GM03348 (cell line): ENCODE measurements around the gene CLEC1A.

Source experiments
- DNase-seq: peaks from one replicate; pipeline ENCODE4 v3.0.0; 2012; ENCODE audit warnings: low spot score

The CLEC1A gene

DNA sequence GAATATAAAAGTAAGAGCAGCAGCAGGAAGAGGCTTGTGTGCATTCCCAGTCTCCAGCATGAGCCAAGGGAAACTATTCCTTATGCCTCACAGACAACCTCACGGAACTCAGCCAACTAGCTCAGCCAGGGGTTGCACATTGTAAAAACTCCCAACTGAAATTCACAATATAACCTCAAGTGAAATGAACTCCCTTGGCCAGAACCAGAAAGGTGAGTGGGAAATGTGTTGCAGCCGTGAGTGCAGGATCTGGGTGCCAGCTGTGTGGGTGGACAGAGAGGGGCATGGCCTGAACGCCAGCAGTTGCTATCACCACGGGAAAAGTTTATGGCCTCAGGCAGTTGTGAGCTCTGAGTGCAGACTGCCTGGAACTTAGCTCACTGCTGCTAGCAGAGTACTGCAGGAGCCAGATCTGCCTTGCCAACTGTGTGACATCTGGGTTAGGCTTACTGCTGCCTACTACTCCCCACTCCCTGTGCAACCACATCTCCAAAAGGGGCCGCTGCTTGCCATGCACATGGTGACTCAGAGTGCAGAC, 2.3 kb upstream of the CLEC1A start:
- peak; percentile 44 for DNase-seq

GRCh38 chr12:10097521-10097920, 1.3 kb downstream of the CLEC1A start:
- DNase-seq, result no peak

GRCh38 chr12:10095971-10096370, 2.8 kb downstream of the CLEC1A start:
- DNase-seq, result no peak

DNA sequence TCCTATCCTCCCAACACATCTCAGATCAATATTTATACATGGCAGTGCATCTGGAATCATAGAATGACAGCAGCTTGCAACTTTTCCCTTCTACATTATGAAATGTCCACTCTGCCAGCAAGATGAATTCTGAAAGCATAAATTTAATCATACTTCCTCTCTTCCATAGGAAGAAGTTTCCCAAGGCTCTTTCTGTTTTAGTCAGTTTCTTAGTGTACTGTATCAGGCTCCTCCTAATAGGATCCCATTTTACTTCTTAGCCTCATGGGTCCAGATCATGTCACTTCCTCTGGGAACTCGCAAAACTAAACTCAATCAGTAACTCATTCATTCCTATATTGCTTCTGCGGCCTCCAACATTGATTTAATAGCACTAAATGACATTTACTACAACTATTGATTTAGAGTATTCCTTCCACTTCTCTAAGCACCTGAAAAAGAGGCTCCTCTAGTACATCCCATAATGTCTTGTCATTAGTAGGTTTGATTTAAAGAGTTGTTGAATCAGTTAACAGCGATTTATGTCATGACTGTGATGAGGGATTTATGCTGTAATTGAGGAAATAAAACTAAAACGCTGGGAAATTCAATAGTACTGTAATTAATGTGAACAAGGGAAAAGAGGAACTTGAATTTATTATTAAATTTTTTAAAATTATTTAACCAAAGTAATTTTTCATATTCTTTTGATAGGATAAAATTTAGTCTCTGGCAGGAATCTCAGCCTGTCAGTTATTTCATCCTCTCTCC, 4.0 kb downstream of the CLEC1A start:
- no peak for DNase-seq

DNA sequence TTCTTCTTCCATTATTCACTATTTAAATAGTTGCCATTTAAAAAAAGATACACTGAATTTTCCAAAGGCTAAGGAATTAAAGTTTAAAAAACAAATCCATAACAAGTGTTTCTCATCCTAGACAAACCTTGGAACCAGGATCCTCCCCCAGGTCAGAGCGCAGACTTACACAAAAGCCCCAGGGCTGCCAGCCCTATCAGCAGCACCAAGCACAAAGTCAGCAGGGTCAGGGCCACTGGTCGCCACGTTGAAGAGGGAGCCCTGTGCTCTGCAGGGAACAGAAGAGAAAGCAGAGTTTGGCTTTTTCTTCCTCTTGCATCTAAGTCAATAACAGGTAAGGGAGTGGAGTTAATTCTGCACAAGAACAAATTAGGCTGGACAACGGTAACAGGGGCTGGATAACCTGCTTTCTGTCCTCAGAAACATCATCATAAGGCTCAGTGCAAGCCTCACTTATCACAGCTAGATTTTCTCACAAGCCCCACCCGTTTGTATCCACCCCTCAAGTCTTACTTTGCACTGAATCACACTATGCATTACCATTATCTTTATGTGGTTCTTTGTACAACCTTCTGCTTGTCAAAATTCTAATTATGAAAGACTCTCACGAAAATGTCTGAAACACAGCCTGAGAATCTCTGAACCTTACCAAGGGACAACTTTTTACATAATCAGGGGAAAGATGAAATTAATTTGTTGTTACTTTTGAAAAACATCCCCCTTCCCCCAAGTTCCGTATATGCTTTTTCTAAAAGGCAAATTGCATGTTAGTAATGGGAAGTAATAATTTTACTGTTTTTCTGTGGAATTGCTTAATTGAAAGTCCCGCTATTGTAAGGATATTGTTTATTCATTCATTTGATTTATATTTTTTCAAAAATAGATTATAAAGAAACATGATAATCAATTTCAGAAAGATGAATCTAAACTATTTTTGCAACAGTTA, 9.6 kb downstream of the CLEC1A start:
- no peak for DNase-seq

GRCh38 chr12:10088031-10088430, 10.8 kb downstream of the CLEC1A start:
- no peak for DNase-seq

DNA sequence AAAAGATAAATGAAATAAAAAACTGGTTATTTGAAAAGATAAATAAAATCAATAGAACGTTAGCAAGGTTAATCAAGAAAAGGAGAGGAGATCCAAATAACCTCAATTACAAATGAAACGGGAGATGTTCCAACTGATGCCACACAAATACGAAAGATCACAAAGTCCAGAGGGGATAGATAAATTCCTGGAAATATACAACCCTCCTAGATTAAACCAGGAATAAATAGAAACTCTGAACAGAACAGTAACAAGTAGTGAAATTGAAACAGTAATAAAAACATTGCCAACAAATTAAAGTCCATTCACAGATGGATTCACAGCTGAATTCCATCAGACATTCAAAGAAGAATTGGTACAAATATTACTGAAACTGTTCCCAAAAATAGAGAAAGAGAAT, 12.4 kb downstream of the CLEC1A start:
- no peak for DNase-seq

DNA sequence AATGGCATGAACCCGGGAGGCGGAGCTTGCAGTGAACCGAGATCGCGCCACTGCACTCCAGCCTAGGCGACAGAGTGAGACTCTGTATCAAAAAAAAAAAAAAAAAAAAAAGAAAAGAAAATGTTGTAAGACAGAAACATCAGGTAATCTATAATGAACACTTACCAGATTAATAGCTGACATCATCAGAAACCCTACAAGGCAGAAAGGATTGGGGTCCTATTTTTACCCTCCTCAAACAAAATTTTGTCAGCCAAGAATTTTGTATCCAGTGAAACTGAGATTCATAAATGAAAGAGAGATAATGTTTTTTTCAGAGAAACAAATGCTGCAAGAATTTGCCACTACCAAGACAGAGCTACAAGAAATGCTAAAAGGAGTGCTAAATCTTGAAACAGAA, 14.1 kb downstream of the CLEC1A start:
- no peak for DNase-seq

DNA sequence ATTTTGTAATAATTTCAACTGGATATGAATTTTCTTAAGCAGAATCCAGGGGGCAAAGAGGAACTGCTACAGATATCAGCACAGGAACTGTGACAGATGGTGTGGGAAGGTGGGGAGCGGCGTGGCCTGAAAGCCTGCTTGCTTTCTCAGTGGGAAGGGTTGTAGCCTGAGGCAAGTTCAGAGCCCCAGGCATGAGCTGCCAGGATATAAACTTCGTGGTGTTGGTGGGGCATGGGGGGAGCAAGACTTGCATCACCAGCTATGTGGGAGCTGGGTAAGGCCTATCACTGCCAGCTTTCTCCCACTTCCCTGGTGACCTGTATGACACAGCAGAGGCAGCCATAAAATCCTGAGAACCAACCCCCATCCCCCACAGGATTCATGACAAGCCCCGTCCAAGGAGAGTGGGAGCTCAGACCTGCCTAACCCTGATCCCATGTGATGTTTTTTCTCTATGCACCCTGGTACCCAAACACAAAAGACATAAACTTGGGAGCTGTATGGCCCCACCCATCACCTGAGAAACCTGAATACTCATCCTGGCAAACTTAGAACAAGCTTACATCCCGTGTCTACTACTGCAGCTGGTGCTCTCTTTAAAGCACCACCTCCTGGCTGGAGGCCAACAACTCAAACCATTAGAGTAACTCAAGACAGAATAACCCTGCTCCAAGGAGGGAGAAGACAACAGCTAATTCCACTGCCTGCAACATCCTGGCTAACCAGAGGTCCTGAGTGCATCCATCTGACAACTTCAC, 16.5 kb downstream of the CLEC1A start:
- no peak for DNase-seq

- DNase-seq, result no peak
These were observed 23.3 kb downstream of the CLEC1A start for GRCh38 chr12:10075451-10075850.

DNA sequence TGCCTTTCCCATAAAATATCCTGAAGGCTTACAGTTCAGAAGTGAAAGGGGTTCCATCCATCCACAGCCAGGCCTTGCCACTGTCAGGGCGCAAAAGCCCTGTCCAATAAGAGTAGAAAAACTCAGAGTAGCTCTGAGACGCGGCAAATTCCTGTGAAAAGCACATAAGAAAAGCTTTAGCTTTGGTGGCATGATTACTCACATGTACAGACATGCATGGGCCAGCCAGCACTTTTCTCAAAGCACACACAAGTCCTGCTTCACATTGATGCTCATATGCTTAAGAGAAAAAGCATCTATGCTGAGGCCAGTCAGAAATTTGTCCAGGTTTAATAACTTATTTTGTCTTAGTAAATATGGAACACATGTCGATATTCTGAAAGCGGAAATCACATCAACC, 25.5 kb downstream of the CLEC1A start:
- DNase-seq, result no peak

DNA sequence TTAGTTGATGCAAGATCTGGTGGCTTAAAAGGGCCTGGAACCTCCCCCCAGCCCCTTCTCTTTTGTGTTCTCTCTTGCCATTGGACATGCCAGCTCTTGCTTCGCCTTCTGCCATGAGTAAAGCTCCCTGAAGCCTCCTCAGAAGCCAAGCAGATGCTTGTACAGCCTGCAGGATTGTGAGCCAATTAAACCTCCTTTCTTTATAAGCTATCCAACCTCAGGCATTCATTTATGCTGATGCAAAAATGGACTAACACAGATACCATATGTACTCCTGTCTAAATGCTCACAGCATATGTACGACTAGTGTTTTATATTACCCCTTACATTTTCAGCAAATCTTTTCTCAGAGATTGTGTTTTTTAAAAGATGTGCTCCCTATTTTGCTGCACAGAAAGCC, 26.7 kb downstream of the CLEC1A start:
- no peak for DNase-seq

GRCh38 chr12:10070380-10070779, 28.4 kb downstream of the CLEC1A start:
- DNase-seq, result no peak

GRCh38 chr12:10069976-10070375, 28.8 kb downstream of the CLEC1A start:
- no peak for DNase-seq

- no peak for DNase-seq
These were observed 29.7 kb downstream of the CLEC1A start for GRCh38 chr12:10069099-10069498.

GRCh38 chr12:10068644-10069043, 30.1 kb downstream of the CLEC1A start:
- DNase-seq, result no peak

GRCh38 chr12:10067942-10068341, 30.8 kb downstream of the CLEC1A start:
- DNase-seq, result no peak

GRCh38 chr12:10067264-10067663, 31.5 kb downstream of the CLEC1A start:
- DNase-seq, result no peak

DNA sequence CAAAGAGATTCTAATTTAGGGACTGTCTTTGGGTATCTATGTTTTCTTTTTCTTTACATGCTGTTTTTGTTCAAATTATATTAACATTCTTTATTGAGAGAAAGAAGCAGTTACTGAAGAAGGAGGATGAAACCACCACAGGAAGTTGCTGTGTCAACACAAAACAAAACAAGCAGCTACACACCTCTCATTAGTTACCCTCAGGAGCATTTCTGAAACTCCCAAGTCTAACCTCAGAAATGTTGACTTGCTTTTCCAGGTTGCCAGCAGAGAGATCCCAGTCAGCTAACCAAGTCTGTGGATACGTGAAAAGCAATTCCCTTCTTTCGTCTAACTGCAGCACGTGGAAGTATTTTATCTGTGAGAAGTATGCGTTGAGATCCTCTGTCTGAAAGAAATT, 33.5 kb downstream of the CLEC1A start:
- DNase-seq, result no peak

- no peak for DNase-seq
These were observed 40.4 kb downstream of the CLEC1A start for GRCh38 chr12:10058387-10058786.

DNA sequence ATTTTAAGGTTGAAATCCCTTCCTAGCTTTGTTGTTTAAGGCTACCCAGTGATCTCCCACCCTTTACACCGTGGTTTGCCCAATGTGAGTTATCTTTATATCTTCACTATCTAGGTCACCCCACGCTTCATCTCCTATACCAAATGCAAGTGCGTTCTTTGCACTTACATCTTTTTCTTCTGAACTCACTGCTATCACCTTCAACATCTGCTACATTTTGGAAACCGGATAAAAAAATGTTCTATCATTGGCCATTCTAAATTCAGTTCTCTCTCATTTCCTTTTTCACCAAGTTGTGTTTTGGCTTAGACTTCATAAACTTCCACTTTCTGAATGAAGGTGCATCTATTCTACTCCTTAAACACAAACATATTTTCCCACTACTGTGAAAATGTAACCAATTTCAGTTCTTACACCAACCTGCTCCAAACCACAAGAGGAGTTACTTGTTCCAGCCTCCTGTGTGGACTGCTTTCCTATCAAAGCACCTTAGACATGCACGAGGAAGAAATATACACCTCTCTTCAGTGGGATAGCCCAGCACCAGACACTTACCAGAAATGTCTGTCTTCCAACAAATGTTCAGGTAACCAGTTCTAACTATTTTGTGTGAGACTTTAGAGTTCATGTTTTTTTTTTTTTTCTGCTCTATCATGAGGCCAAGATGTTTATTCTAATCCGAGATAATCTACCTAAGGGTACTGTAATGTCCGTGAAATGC, 46.4 kb downstream of the CLEC1A start:
- no peak for DNase-seq

GRCh38 chr12:10048526-10048925, 50.3 kb downstream of the CLEC1A start:
- DNase-seq, result no peak
